HCT116 (cell line): ENCODE data around the gene GARNL3. TPM values are rescaled to one million over a fixed set of nuclear protein-coding genes. Genes with fewer than 3 reads are reported as not detected.

ENCODE experiments used
- ATAC-seq: fragments of 200-7000 bp; cut with Tn5 transposase; 2 replicates; pipeline ENCODE4 v1.9.1; 2020; ENCODE audit warnings: mild to moderate bottlenecking, moderate library complexity
- BruUV-seq: library from RNA; stranded (reverse); fragments of 400-500 nt; replicated peaks from 2 replicates; lab custom pipeline; 2021; lab: Mats Ljungman, UMichigan
- CTCF ChIA-PET: fragments of 300-600 bp; sonication (Branson Sonifier 250); formaldehyde crosslinking; loops from one replicate; lab custom pipeline; 2021; ENCODE audit warnings: antibody characterized with exemption; lab: Charles Lee
- POLR2A ChIA-PET: fragments of 300-600, 350-600 bp; sonication (Branson Sonifier 250); formaldehyde crosslinking; loops from one replicate; lab custom pipeline; 2021; ENCODE audit warnings: antibody characterized with exemption; lab: Charles Lee
- RAD21 ChIA-PET, 2 experiments: fragments of 300-600 bp; sonication (Branson Sonifier 250); formaldehyde crosslinking; loops; one replicate each; lab custom pipeline; 2023; ENCODE audit warnings: low total read pairs in 2 of 2; ENCODE audit not compliant: uncharacterized antibody in 2 of 2, unreplicated experiment in 2 of 2, low non-redundant PET in 1 of 2; lab: Charles Lee
- DNase-seq: peaks from one replicate; pipeline ENCODE4 v3.0.0-alpha.2; 2010; ENCODE audit warnings: low read depth, low spot score
- H2AFZ ChIP-seq: fragments of 200-600 bp; shearing (Covaris generic), sonication (generic); 2 replicates; pipeline ENCODE4 v1.6.1; 2017; ENCODE audit warnings: low read depth, mixed run types, mixed read lengths, antibody characterized with exemption, low read length; ENCODE audit not compliant: poor library complexity, severe bottlenecking
- H3K27ac ChIP-seq: 2 replicates; pipeline ENCODE4 v1.5.1; 2012; ENCODE audit warnings: low read depth, low read length
- H3K27me3 ChIP-seq: fragments of 200-600 bp; sonication (generic); 2 replicates; pipeline ENCODE4 v1.6.1; 2016; ENCODE audit warnings: mixed run types, low read length, mixed read lengths; ENCODE audit not compliant: insufficient read depth
- H3K36me3 ChIP-seq, 2 experiments: fragments of 200-500 bp in 1 of 2; fragments of 200-600 bp in 1 of 2; sonication (Bioruptor generic) in 1 of 2; sonication (generic) in 1 of 2; 2 replicates each; pipeline versions ENCODE4 v1.5.1 to v1.6.1; 2014 to 2016; ENCODE audit warnings: low read length in 2 of 2, inconsistent platforms in 1 of 2, mixed read lengths in 1 of 2, mixed run types in 1 of 2; ENCODE audit not compliant: insufficient read depth in 2 of 2, control insufficient read depth in 1 of 2
- H3K4me1 ChIP-seq, 2 experiments: fragments of 200-600 bp in 1 of 2; sonication (generic) in 1 of 2; 2 replicates each; pipeline versions ENCODE4 v1.5.1 to v1.6.1; 2012 to 2017; ENCODE audit warnings: low read length in 2 of 2, inconsistent platforms in 1 of 2, mild to moderate bottlenecking in 1 of 2, mixed read lengths in 1 of 2, mixed run types in 1 of 2, moderate library complexity in 1 of 2; ENCODE audit not compliant: insufficient read depth in 2 of 2, control insufficient read depth in 1 of 2
- H3K4me2 ChIP-seq: fragments of 200-600 bp; sonication (generic); 2 replicates; pipeline ENCODE4 v1.6.1; 2017; ENCODE audit warnings: mixed run types, low read length, mixed read lengths
- H3K4me3 ChIP-seq, 2 experiments: fragments of 200-600 bp in 1 of 2; sonication (generic) in 1 of 2; replicated peaks in 1 of 2; 2 replicates each; pipeline ENCODE4 v1.5.1; 2011 to 2016; ENCODE audit warnings: low read length in 2 of 2, control low read depth in 1 of 2, low read depth in 1 of 2, mild to moderate bottlenecking in 1 of 2, mixed read lengths in 1 of 2, mixed run types in 1 of 2
- H3K79me2 ChIP-seq: fragments of 200-600 bp; sonication (generic); 2 replicates; pipeline ENCODE4 v1.6.1; 2017; ENCODE audit warnings: mild to moderate bottlenecking, mixed run types, low read length, moderate library complexity, mixed read lengths; ENCODE audit not compliant: insufficient read depth
- H3K9ac ChIP-seq: fragments of 200-600 bp; sonication (generic); 2 replicates; pipeline ENCODE4 v1.6.1; 2016; ENCODE audit warnings: low read length, mixed read lengths
- H3K9me2 ChIP-seq: fragments of 200-600 bp; sonication (generic), shearing (Covaris generic); 2 replicates; pipeline ENCODE4 v1.6.1; 2017; ENCODE audit warnings: mixed run types, mild to moderate bottlenecking, moderate library complexity; ENCODE audit not compliant: insufficient read depth
- H3K9me3 ChIP-seq, 2 experiments: fragments of 200-500 bp in 1 of 2; fragments of 200-600 bp in 1 of 2; sonication (Bioruptor generic) in 1 of 2; sonication (generic) in 1 of 2; 2 replicates each; pipeline ENCODE4 v1.6.1; 2014 to 2017; ENCODE audit warnings: low read length in 2 of 2, mixed read lengths in 2 of 2, inconsistent platforms in 1 of 2, low read depth in 1 of 2, mild to moderate bottlenecking in 1 of 2, mixed run types in 1 of 2, moderate library complexity in 1 of 2; ENCODE audit not compliant: control insufficient read depth in 1 of 2, insufficient read depth in 1 of 2
- H4K20me1 ChIP-seq: fragments of 200-600 bp; sonication (generic), shearing (Covaris generic); 2 replicates; pipeline ENCODE4 v1.6.1; 2017; ENCODE audit warnings: mixed run types, mild to moderate bottlenecking, moderate library complexity; ENCODE audit not compliant: insufficient read depth
- CBX3 ChIP-seq: IDR thresholded peaks from 2 replicates; pipeline ENCODE4 v1.6.1; 2012; ENCODE audit warnings: low read depth
- CTCF ChIP-seq, 3 experiments: fragments of 200-600 bp in 1 of 3; sonication (generic) in 1 of 3; IDR thresholded peaks in 2 of 3; conservative IDR thresholded peaks in 1 of 3; 2 replicates each; pipeline ENCODE4 v1.5.1; 2012 to 2017; ENCODE audit warnings: low read depth in 2 of 3, low read length in 2 of 3, antibody characterized with exemption in 1 of 3, borderline replicate concordance in 1 of 3, control low read depth in 1 of 3, mild to moderate bottlenecking in 1 of 3, mixed read lengths in 1 of 3, mixed run types in 1 of 3, moderate library complexity in 1 of 3; ENCODE audit not compliant: insufficient read depth in 1 of 3
- FOSL1 ChIP-seq: IDR thresholded peaks from 2 replicates; pipeline ENCODE4 v1.6.1; 2012; ENCODE audit warnings: low read depth
- RAD21 ChIP-seq: IDR thresholded peaks from 2 replicates; pipeline ENCODE4 v1.6.1; 2012; ENCODE audit warnings: low read depth, mild to moderate bottlenecking
- YY1 ChIP-seq: IDR thresholded peaks from 2 replicates; pipeline ENCODE4 v1.6.1; 2011; ENCODE audit warnings: low read length, low read depth, moderate library complexity, mild to moderate bottlenecking; ENCODE audit not compliant: insufficient replicate concordance; ENCODE audit errors: extremely low read depth
- ZNF274 ChIP-seq: fragments of 200-500 bp; sonication (Bioruptor generic); IDR thresholded peaks from 2 replicates; pipeline ENCODE4 v1.6.1; 2014; ENCODE audit warnings: mild to moderate bottlenecking, low read depth, low read length, inconsistent platforms
- intact Hi-C: fragments of 100-400 bp; cut with micrococcal nuclease; formaldehyde crosslinking; loops from 2 replicates; pipeline ENCODE4 v1.10.0; 2022
- total RNA-seq: library from RNA; stranded (reverse); gene quantifications from one replicate; pipeline ENCODE4 v1.2.1, GENCODE V29; 2021; ENCODE audit not compliant: unreplicated experiment

The GARNL3 gene
- total RNA-seq, 1 experiment from 2014 or later: 8.8 TPM

DNA sequence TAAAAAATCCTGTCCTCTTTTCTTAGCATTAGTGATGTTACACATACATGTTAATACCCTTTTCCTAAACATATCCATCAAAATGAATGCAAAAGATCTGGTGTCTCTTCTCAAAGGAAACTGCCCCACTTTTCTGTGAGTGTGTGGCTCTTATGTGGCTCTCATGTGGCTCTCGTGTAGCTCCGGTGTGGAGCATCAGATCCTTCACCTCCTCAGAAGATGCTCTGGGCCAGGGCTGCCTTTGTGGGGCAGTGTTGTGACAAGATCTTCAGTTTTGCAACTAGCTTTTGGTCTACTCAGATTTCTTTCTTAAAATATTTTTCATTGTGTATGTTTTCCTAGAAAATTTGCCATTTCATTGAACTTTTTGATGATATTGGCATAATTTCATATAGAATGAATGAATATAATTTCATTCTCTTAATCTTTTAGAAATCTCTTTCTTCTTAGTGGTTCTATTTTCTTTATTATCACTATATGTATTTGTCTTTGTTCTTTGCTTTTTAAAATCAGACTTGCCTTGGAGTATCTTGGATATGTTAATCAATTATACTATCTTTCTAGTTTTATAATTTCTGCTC is 19.4 kb downstream of the GARNL3 start:
- Histone ChIP-seq H3K79me2 (no peaks in the 10 kb centered on the region), H2AFZ (no peak overlapping the region), H3K4me1 (no peaks in the 10 kb centered on the region), H3K27me3 (no peaks in the 10 kb centered on the region), H3K4me3 (no peak overlapping the region), H3K4me2 (no peak overlapping the region), H3K9ac (no peak overlapping the region), H3K27ac (no peak overlapping the region), H3K9me3 (no peaks in the 10 kb centered on the region), H3K36me3 (no peaks in the 10 kb centered on the region), H4K20me1 (no peaks in the 10 kb centered on the region), H3K9me2 (no peaks in the 10 kb centered on the region)
- RAD21 ChIA-PET: no interaction called here
- DNase-seq: no peak
- intact Hi-C loops: no loop called here
- POLR2A ChIA-PET: interaction anchor here (1.1 kb wide), 1 partner anchor 160 kb away, joined by 3 read pairs; no protein-coding TSS in a partner anchor
- ATAC-seq: 0 out of 2 replicates have a peak, but pooled peaks have one; percentile 67
- TF ChIP-seq FOSL1 (no peak), ZNF274 (no peak), YY1 (no peak), CBX3 (0 out of 2 replicates have a peak, but pooled peaks have one; percentile 17), CTCF (IDR thresholded peaks at IDR 0.05 in 2 of 3, conservative IDR thresholded peaks at IDR 0.05 in 1 of 3; ENCODE audit: borderline replicate concordance in 1 of 3, insufficient read depth in 1 of 3, low read depth in 2 of 3, low read length in 2 of 3) (peak; percentile 9 to 33 (median 21); a peak in 4 of 6 replicates), RAD21 (peak; percentile 46)
- no TSS peak for BruUV-seq
- CTCF ChIA-PET: interaction anchor here (1.1 kb wide), 1 partner anchor 113 kb away, joined by 4 read pairs; the partner anchor contains the start of gene SLC2A8

DNA sequence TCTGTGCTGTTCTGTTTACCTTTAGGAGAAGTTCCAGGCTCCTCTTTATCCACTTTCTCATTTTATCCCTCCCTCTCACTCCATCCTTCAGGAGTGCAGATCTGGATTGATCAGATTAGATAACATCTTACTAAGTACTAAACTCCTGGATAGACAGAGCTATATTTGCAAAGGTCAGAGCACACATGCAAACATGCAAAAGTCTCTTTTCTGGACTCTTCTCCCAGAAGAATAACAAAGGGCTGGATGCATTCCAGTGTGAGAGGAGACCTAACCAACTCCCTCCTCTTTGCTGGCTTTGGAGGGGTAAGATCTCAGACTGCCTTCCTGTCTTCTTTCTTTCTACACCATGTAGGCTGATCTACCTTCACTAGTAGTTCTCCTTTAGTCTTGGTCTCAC is 21.4 kb downstream of the GARNL3 start:
- H2AFZ ChIP-seq: no peak overlapping the region
- ChIA-PET POLR2A (no interaction called here), RAD21 (no interaction called here)
- H3K9me3 ChIP-seq: no peaks in the 10 kb centered on the region
- H3K9ac ChIP-seq: no peak overlapping the region
- no peaks in the 10 kb centered on the region for H3K36me3 ChIP-seq
- no peak overlapping the region for H3K4me3 ChIP-seq
- no peak overlapping the region for H3K4me2 ChIP-seq
- no peak overlapping the region for H3K27ac ChIP-seq
- DNase-seq (no peak), ATAC-seq (no peak)
- H3K79me2 ChIP-seq: no peaks in the 10 kb centered on the region
- no peaks in the 10 kb centered on the region for H4K20me1 ChIP-seq
- BruUV-seq: no TSS peak
- TF ChIP-seq ZNF274 (no peak), RAD21 (no peak)
- TF ChIP-seq, all 23 proteins: peak for 0
- Histone ChIP-seq H3K4me1 (no peaks in the 10 kb centered on the region), H3K9me2 (no peaks in the 10 kb centered on the region), H3K27me3 (no peaks in the 10 kb centered on the region)
- CTCF ChIA-PET: no interaction called here
- intact Hi-C loops: no loop called here
